Mesendoderm (in vitro differentiated cells): ENCODE data around the gene DOK4.
A peak's percentile ranks its signal among the peaks of the same experiment; 100 is the strongest.

ENCODE experiments used
- DNase-seq: peaks from one replicate; pipeline ENCODE4 v3.0.0; 2013
- H2AK5ac ChIP-seq: 2 replicates; pipeline ENCODE4 v1.6.1; 2013; ENCODE audit warnings: low read length, inconsistent platforms
- H2BK120ac ChIP-seq: 2 replicates; pipeline ENCODE4 v1.6.1; 2013; ENCODE audit warnings: low read depth, mild to moderate bottlenecking, low read length, moderate library complexity, mixed read lengths
- H2BK15ac ChIP-seq: replicated peaks from 2 replicates; pipeline ENCODE4 v1.6.1; 2013; ENCODE audit warnings: low read depth, mild to moderate bottlenecking, moderate library complexity
- H2BK5ac ChIP-seq: 2 replicates; pipeline ENCODE4 v1.6.1; 2013; ENCODE audit warnings: low read length, inconsistent platforms
- H3K18ac ChIP-seq: 2 replicates; pipeline ENCODE4 v1.6.1; 2013; ENCODE audit warnings: mild to moderate bottlenecking, low read length, mixed read lengths
- H3K23ac ChIP-seq: one replicate; pipeline ENCODE4 v1.6.1; 2013; ENCODE audit warnings: low read length
- H3K27ac ChIP-seq: 2 replicates; pipeline ENCODE4 v1.5.1; 2013; ENCODE audit warnings: low read depth, mild to moderate bottlenecking, inconsistent platforms, low read length, moderate library complexity
- H3K27me3 ChIP-seq: 2 replicates; pipeline ENCODE4 v1.6.1; 2013; ENCODE audit warnings: low read length, control low read depth, mild to moderate bottlenecking, inconsistent platforms; ENCODE audit not compliant: insufficient read depth, poor library complexity
- H3K36me3 ChIP-seq: 2 replicates; pipeline ENCODE4 v1.6.1; 2013; ENCODE audit warnings: low read length, inconsistent platforms; ENCODE audit not compliant: control insufficient read depth, insufficient read depth
- H3K4ac ChIP-seq: one replicate; pipeline ENCODE4 v1.6.1; 2013; ENCODE audit warnings: low read depth, mild to moderate bottlenecking, low read length, moderate library complexity
- H3K4me1 ChIP-seq: 2 replicates; pipeline ENCODE4 v1.6.1; 2013; ENCODE audit warnings: low read depth, low read length, inconsistent platforms; ENCODE audit not compliant: control insufficient read depth
- H3K4me2 ChIP-seq: 2 replicates; pipeline ENCODE4 v1.6.1; 2013; ENCODE audit warnings: low read length
- H3K4me3 ChIP-seq: 2 replicates; pipeline ENCODE4 v1.5.1; 2013; ENCODE audit warnings: mild to moderate bottlenecking, low read length
- H3K56ac ChIP-seq: one replicate; pipeline ENCODE4 v1.6.1; 2013; ENCODE audit warnings: low read length
- H3K79me1 ChIP-seq: 2 replicates; pipeline ENCODE4 v1.6.1; 2013; ENCODE audit warnings: low read length, inconsistent platforms
- H3K79me2 ChIP-seq: 2 replicates; pipeline ENCODE4 v1.6.1; 2013; ENCODE audit warnings: mild to moderate bottlenecking, low read length; ENCODE audit not compliant: control insufficient read depth, insufficient read depth
- H3K9ac ChIP-seq: 2 replicates; pipeline ENCODE4 v1.6.1; 2013; ENCODE audit warnings: low read length, inconsistent platforms
- H4K5ac ChIP-seq: one replicate; pipeline ENCODE4 v1.6.1; 2013; ENCODE audit warnings: low read length
- H4K8ac ChIP-seq: one replicate; pipeline ENCODE4 v1.6.1; 2013; ENCODE audit warnings: low read depth, mild to moderate bottlenecking, control low read depth, low read length, moderate library complexity
- WGBS: extraction: QIAGEN DNeasy Blood & Tissue Kit; methylation state at CpG from one replicate; pipeline ENCODE4 v1.1.7; 2013; ENCODE audit warnings: low lambda C conversion rate, missing lambda C conversion rate; ENCODE audit not compliant: insufficient coverage; ENCODE audit errors: extremely low coverage; 5-methylcytosine and 5-hydroxymethylcytosine counted together

Gene DOK4

GRCh38 chr16:57513371-57514102 is 27.2 kb upstream of the DOK4 start:
- Histone ChIP-seq H3K79me2 (no peaks in the 10 kb centered on the region), H3K56ac (no peak overlapping the region), H2BK120ac (no peak overlapping the region), H2BK15ac (no peak overlapping the region), H4K5ac (no peak overlapping the region), H3K4me2 (no peak overlapping the region), H3K4ac (no peak overlapping the region), H3K4me3 (no peak overlapping the region), H3K4me1 (no peaks in the 10 kb centered on the region), H4K8ac (no peak overlapping the region), H3K23ac (no peak overlapping the region), H2BK5ac (no peak overlapping the region), H3K27ac (no peak overlapping the region), H3K18ac (no peak overlapping the region), H3K9ac (no peak overlapping the region), H3K36me3 (no peaks in the 10 kb centered on the region), H3K27me3 (no peaks in the 10 kb centered on the region), H3K79me1 (no peaks in the 10 kb centered on the region), H2AK5ac (no peak overlapping the region)
- DNase-seq: no peak
- whole genome bisulfite sequencing: no CpG with 5 or more reads among the region's 14 CpGs

- no peak overlapping the region for H4K5ac ChIP-seq
- H3K27ac ChIP-seq: no peak overlapping the region
- no peaks in the 10 kb centered on the region for H3K79me1 ChIP-seq
- H3K27me3 ChIP-seq: no peaks in the 10 kb centered on the region
- H3K56ac ChIP-seq: no peak overlapping the region
- H3K79me2 ChIP-seq: no peaks in the 10 kb centered on the region
- H2BK120ac ChIP-seq: no peak overlapping the region
- no peak overlapping the region for H3K4me3 ChIP-seq
- H3K18ac ChIP-seq: no peak overlapping the region
- no peak overlapping the region for H3K23ac ChIP-seq
- no peak overlapping the region for H4K8ac ChIP-seq
- no peak overlapping the region for H2BK5ac ChIP-seq
- no peak overlapping the region for H2BK15ac ChIP-seq
- H3K4ac ChIP-seq: no peak overlapping the region
- H3K36me3 ChIP-seq: no peaks in the 10 kb centered on the region
- no peak overlapping the region for H2AK5ac ChIP-seq
- WGBS: no CpG with 5 or more reads among the region's 23 CpGs
- H3K4me2 ChIP-seq: no peak overlapping the region
- no peak overlapping the region for H3K9ac ChIP-seq
- no peaks in the 10 kb centered on the region for H3K4me1 ChIP-seq
- DNase-seq: no peak
Measured at GRCh38 chr16:57512296-57513001, 26.2 kb upstream of the DOK4 start.

- H3K36me3 ChIP-seq: no peaks in the 10 kb centered on the region
- H3K56ac ChIP-seq: peak overlapping the region; percentile 0
- no peak overlapping the region for H3K9ac ChIP-seq
- H3K27ac ChIP-seq: peak overlapping the region; percentile 26
- DNase-seq: peak; percentile 92
- H4K5ac ChIP-seq: no peak overlapping the region
- H2BK15ac ChIP-seq: no peak overlapping the region
- H3K4me3 ChIP-seq: no peak overlapping the region
- H3K27me3 ChIP-seq: no peaks in the 10 kb centered on the region
- no peak overlapping the region for H3K23ac ChIP-seq
- no peak overlapping the region for H2BK5ac ChIP-seq
- peak overlapping the region; percentile 5 for H2BK120ac ChIP-seq
- WGBS: no CpG with 5 or more reads among the region's 10 CpGs
- no peaks in the 10 kb centered on the region for H3K79me1 ChIP-seq
- H3K18ac ChIP-seq: no peak overlapping the region
- H4K8ac ChIP-seq: no peak overlapping the region
- H3K4me1 ChIP-seq: no peaks in the 10 kb centered on the region
- no peaks in the 10 kb centered on the region for H3K79me2 ChIP-seq
- H3K4me2 ChIP-seq: no peak overlapping the region
- no peak overlapping the region for H2AK5ac ChIP-seq
- no peak overlapping the region for H3K4ac ChIP-seq
Measured at GRCh38 chr16:57510016-57510871, 24.0 kb upstream of the DOK4 start.

- H4K8ac ChIP-seq: no peak overlapping the region
- no peak overlapping the region for H3K4me2 ChIP-seq
- H2BK120ac ChIP-seq: no peak overlapping the region
- H3K56ac ChIP-seq: peak overlapping the region; percentile 64
- no peaks in the 10 kb centered on the region for H3K27me3 ChIP-seq
- no peak overlapping the region for H3K4me3 ChIP-seq
- no peak overlapping the region for H3K23ac ChIP-seq
- no peak overlapping the region for H2BK15ac ChIP-seq
- H3K4me1 ChIP-seq: no peaks in the 10 kb centered on the region
- no peak for DNase-seq
- WGBS: no CpG with 5 or more reads among the region's 12 CpGs
- no peaks in the 10 kb centered on the region for H3K36me3 ChIP-seq
- H2BK5ac ChIP-seq: no peak overlapping the region
- no peak overlapping the region for H3K27ac ChIP-seq
- H3K79me1 ChIP-seq: no peaks in the 10 kb centered on the region
- H3K79me2 ChIP-seq: no peaks in the 10 kb centered on the region
- no peak overlapping the region for H2AK5ac ChIP-seq
- peak overlapping the region; percentile 8 for H4K5ac ChIP-seq
- no peak overlapping the region for H3K18ac ChIP-seq
- H3K4ac ChIP-seq: no peak overlapping the region
- H3K9ac ChIP-seq: no peak overlapping the region
Measured at GRCh38 chr16:57509231-57509923, 23.1 kb upstream of the DOK4 start.

- Histone ChIP-seq H3K79me2 (no peaks in the 10 kb centered on the region), H3K56ac (no peak overlapping the region), H4K5ac (no peak overlapping the region), H3K27me3 (no peaks in the 10 kb centered on the region), H2BK5ac (no peak overlapping the region), H2BK15ac (no peak overlapping the region), H3K4me2 (no peak overlapping the region), H3K79me1 (no peaks in the 10 kb centered on the region), H3K4me3 (no peak overlapping the region), H3K23ac (no peak overlapping the region), H3K18ac (no peak overlapping the region), H2AK5ac (no peak overlapping the region), H3K27ac (no peak overlapping the region), H4K8ac (no peak overlapping the region), H3K36me3 (no peaks in the 10 kb centered on the region), H3K4me1 (no peaks in the 10 kb centered on the region), H3K9ac (no peak overlapping the region), H2BK120ac (no peak overlapping the region), H3K4ac (peak overlapping the region; percentile 25)
- DNase-seq: no peak
- WGBS: no CpG with 5 or more reads among the region's 3 CpGs
Measured at GRCh38 chr16:57508035-57508425, 21.7 kb upstream of the DOK4 start.
